Vagina (tissue), 2 donors: ENCODE measurements around the gene RHO.

Experiments
- CTCF ChIP-seq, 3 experiments: fragments of 450-650 bp in 2 of 3; fragments of 200-600 bp in 1 of 3; sonication (generic) in 1 of 3; IDR thresholded peaks; one replicate each; pipeline ENCODE4 v1.5.1; 2017 to 2019; ENCODE audit warnings: antibody characterized with exemption in 3 of 3, mild to moderate bottlenecking in 2 of 3, moderate library complexity in 2 of 3
- POLR2A ChIP-seq, 2 donors: fragments of 450-650 bp; IDR thresholded peaks; one replicate each; pipeline ENCODE4 v1.6.1; 2017; ENCODE audit warnings: antibody characterized with exemption in 2 of 2, mild to moderate bottlenecking in 2 of 2, moderate library complexity in 2 of 2
- POLR2AphosphoS5 ChIP-seq, 2 donors: sonication (generic); formaldehyde crosslinking; IDR thresholded peaks; one replicate each; pipeline ENCODE4 v1.9.0; 2017; ENCODE audit warnings: antibody characterized with exemption in 2 of 2, mild to moderate bottlenecking in 2 of 2, low read depth in 1 of 2; ENCODE audit not compliant: insufficient read depth in 1 of 2

GRCh38 chr3:129576514-129577352 is 48.3 kb downstream of the RHO start:
- no peak for TF ChIP-seq CTCF (IDR thresholded peaks at IDR 0.05)
- TF ChIP-seq POLR2AphosphoS5 (IDR thresholded peaks at IDR 0.05; ENCODE audit: insufficient read depth in 1 of 2, low read depth in 1 of 2) = peak in 1 of 2 donors; percentile 53
- TF ChIP-seq POLR2A (IDR thresholded peaks at IDR 0.05) = no peak
